T-helper 1 cell treated with Interleukin-12 subunit alpha and Interleukin-12 subunit beta and Interleukin-4 antibody, amounts not matched to agents 30 ng/mL and 1 ng/mL, for 36 hours (primary cell): Measurements from ENCODE around the gene CARMIL1. TPM values are rescaled to one million over a fixed set of nuclear protein-coding genes. Genes with fewer than 3 reads are reported as not detected.
"Not testable (repeated sequence)": the region's sequence is repeated elsewhere in the genome, so short reads cannot be mapped to it uniquely, and the experiment has no call there.

Source experiments
- intact Hi-C: fragments of 100-400 bp; cut with micrococcal nuclease; formaldehyde crosslinking; loops from one replicate; pipeline ENCODE4 v1.15.1; 2024
- total RNA-seq: library from RNA; stranded (reverse); gene quantifications from 2 replicates; pipeline ENCODE4 v1.2.3, GENCODE V29; 2022

Gene CARMIL1
- total RNA-seq, 1 donor from 2014 or later = 1.9 TPM

- intact Hi-C loops = no loop called here
Observed at GRCh38 chr6:25434921-25435320, 155.7 kb downstream of the CARMIL1 start.

- intact Hi-C loops = no loop called here
Observed at GRCh38 chr6:25435416-25435985, 156.3 kb downstream of the CARMIL1 start.

DNA sequence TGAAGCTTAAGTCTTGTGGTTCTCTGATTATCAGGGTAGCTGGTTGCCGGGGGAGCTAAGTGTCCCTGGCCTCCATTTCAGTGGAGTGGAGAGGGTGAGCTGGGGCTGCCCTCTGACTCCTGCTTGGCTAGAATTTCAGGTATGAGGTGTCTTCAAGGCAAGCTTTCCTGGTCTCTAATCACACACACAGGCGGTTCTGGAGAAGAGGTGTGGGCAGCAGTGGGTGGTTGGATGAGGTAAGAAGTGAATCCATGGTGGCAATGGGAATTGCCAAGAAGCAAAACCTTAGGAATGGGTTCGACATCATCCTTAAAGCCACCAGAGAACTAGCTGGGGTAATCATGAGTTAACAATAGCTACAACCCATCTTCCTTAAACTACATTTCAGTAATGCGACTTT is 157.6 kb downstream of the CARMIL1 start:
- intact Hi-C loops = no loop called here

DNA sequence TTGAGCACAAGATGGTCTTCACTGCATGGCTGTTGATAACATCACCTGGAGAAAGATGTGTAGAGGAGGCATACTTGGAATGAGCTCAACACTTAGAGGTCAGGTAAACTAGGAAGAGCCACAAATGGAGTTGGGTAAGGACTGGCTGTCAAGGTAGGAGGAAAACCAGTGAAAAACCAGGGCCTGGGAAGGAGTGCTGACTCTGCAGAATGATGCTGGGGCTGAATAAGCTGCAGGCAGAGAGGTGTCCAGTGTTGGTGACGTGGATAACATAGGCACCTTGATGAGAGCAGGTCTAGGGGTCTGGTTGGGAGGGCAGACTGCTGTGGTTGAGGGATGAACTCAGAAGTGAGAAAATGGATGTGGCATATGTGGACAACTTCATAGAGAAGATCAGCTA is 160.2 kb downstream of the CARMIL1 start:
- intact Hi-C loops = no loop called here

DNA sequence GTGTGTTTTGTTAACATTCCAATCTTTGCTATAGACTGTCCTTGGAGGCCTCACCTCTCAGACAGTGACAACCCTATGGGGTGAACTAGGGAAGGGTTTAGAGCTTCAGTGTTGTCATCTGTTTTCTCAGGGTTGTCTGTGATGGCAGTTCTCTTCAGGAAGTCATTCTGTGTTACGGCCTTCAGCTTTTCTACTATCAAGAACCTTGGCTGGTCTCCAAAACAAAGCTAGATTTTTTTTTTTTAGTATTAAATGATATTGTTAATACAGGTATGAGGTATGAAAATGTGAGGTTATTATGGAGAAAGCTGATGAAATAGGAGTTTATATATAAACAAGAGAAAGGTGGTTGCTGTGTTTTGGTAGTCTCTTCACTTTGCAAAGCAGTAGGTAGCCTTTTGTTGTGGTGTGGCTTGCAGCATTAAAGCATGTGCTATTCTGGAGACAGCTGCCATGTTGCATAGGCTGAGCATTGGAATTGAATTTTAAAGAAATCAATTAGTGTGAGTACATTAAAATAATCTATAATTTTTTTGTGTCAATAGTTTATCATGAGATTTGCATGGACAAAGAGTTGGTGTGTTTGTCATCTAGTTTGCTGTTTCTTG is 162.6 kb downstream of the CARMIL1 start:
- intact Hi-C loops = no loop called here

DNA sequence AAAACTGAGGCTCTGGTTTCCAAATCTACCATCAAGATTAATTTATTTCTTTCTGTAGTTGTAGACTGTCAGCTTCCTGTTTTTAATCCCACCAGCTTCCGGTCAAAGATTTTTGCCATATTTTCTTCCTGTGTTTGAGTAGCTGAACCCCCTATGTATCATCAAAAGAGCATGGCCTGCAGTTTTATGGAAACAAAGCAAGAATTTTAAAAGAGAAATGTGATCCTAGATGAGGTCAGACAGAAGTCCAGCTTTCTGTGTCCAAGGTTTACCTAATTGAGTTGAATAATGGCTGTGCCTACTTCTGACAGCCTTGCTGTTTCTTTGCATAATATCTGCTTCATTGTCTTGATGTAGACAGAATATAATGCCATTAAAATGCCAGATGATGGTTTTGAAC is 163.7 kb downstream of the CARMIL1 start:
- intact Hi-C loops = no loop called here

DNA sequence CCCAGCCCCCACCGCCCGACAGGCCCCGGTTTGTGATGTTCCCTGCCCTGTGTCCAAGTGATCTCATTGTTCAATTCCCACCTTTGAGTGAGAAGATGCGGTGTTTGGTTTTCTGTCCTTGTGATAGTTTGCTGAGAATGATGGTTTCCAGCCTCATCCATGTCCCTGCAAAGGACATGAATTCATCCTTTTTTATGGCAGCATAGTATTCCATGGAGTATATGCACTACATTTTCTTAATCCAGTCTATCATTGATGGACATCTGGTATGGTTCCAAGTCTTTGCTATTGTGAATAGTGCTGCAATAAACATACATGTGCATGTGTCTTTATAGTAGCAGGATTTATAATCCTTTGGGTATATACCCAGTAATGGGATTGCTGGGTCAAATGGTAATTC is 165.3 kb downstream of the CARMIL1 start:
- intact Hi-C loops = not testable (repeated sequence)

DNA sequence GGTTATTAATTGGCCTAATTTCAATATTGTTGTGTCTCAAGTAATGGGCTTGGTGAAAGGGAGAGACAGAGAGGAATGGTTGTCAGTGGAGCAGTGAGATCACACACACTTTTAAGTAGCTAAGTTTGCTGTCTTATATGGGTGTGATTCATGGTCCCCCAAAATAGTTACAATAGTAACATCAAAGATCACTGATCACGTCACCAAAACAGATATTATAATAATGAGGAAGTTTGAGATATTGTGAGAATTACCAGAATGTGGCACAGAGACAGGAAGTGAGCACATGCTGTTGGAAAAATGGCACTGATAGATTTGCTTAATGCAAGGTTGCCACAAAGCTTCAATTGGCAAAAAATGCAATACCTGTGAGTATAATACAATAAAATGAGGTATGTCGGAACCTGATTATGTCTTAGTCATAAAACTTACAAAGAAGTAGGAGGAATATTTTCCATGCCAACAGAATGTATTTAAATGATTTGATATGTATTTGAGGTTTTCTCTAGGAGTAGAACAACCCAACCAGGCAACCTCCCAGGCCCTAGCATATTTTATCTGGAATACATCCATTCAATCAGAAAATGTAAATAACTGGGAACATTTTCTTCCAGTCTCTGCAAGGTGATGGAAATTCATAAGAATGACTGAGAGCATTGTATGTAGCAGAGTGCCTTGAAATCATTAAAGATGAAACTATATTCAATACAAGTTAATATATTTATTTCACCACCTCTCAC is 167.8 kb downstream of the CARMIL1 start:
- intact Hi-C loops = no loop called here

DNA sequence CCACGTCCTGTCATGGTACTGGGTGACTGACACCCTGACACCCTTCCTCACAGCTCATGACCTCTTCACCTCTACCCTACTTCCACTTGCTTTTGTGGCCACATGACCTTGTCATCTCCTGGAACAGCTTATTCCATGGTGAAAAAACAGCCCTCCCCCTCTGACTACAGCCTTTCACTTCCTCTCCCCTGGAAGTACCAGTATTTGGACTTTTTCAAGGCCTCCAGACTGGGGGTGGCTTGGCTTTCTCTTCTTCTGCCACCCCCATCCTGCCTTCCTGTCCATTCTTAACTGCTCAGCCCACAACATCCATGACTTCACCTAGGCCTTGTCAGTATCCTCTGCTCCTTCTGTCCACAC is 168.4 kb downstream of the CARMIL1 start:
- intact Hi-C loops = no loop called here

DNA sequence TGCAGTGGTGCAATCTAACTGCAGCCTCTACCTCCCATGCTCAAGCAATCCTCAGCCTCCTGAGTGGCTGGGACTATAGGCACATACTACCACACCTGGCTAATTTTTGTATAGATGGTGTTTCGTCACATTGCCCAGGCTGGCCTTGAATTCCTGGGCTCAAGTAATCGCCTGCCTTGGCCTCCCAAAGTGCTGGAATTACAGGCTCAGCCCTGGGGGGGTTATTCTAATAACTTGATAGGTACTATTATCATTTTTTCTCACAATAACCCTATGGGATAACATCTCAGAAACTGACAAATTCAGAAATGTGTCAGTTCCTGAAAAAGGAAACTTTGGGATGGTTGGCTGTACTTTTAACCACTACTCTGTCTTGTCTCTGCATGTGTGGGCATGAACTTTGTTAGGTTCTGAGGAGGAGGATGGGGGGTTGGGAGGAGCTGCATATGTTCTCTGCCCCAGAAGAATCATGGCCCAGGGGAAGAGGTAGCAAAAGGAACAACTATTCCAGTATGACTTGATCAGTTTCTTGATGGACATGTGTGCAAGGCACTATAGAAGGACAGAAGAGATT is 169.9 kb downstream of the CARMIL1 start:
- intact Hi-C loops = no loop called here

DNA sequence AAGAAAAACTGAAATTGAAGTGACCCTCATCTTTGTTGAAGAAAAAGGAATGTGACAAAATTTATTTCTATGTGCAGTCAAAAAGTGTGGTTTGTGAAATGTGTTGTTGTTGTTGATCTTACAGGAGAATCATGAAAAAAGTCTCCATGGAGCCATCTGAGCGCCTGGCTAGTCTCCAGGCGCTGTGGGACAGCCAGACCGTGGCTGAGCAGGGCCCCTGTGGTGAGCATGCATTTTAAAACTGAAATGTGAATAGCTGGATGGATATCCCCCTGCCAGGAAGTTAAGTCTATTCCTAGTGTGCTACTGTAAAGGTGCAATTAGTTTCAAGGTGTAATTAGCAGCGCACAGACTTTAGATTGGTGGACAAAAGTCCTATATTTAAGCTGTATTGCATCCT is 170.6 kb downstream of the CARMIL1 start:
- intact Hi-C loops = no loop called here

DNA sequence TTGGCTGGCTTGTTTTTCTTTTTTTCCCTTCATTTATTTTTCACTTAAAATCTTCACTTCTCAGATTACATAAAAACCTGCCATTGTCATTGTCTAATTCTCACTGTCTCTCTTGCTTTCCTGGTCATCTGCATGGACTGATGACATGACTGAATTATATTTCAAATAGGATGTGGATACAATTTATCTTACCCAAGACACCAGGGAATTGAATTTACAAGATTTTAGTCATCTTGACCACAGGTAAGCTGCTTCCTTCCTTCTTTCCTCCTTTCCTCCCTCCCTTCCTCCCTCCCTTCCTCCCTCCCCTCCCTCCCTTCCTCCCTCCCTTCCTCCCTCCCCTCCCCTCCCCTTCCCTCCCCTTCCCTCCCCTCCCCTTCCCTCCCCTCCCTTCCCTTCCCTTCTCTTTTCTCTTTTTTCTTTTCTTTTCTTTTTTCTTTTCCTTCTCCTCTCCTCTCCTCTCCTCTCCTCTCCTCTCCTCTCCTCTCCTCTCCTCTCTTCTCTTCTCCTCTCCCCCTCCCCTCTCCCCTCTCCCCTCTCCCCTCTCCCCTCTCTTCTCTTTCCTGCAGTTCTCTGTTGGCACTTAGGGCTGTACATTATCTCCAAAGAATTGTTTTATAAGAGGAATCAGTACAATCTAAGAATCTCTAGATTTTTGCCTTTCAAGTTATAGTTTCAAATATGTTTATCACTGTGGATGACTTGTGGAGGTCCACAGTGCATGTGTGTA is 171.5 kb downstream of the CARMIL1 start:
- intact Hi-C loops = no loop called here

DNA sequence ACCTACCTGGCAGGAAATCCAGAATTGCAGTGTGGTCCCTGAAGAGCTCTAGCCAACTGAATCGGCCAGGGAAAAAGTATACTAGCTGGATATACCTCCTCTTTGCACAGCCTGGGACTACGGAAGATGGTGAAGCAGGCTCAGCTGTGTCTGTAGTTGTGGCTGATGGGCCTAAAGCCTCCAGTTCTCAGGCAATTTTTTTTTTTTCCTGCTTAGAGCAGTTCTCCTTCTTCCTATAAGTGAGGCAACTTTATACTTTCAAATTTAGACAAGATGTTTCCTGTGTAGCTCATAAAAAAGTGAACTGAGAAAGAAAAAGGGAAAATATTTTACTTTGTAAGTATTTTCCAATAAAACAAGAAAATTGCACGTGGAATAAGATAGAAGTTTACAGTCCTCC is 172.9 kb downstream of the CARMIL1 start:
- intact Hi-C loops = no loop called here

GRCh38 chr6:25453288-25453687 is 174.1 kb downstream of the CARMIL1 start:
- intact Hi-C loops = no loop called here

- intact Hi-C loops = no loop called here
Observed at GRCh38 chr6:25454136-25454535, 175.0 kb downstream of the CARMIL1 start.

- intact Hi-C loops = no loop called here
Observed at GRCh38 chr6:25456249-25457040, 177.3 kb downstream of the CARMIL1 start.

DNA sequence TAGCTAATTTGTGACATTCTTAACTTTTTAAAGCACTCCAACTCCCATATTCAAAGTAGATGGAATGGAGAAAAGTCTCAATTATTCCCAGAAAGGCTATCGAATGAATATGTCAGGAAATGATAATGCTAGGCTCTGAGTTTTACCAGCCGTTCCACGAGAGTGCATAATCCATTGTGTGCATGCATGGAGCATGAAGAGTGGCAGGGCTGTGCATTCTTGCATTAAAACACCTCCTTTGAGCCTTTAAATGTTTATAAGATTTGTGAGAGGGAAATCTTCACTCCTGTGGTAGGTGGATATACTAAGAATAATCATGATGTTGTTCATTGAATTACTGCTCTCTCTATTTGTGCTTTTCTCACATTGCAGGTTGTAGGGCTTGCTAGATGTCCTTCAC is 178.3 kb downstream of the CARMIL1 start:
- intact Hi-C loops = no loop called here

- intact Hi-C loops = no loop called here
Observed at GRCh38 chr6:25458485-25458884, 179.3 kb downstream of the CARMIL1 start.

DNA sequence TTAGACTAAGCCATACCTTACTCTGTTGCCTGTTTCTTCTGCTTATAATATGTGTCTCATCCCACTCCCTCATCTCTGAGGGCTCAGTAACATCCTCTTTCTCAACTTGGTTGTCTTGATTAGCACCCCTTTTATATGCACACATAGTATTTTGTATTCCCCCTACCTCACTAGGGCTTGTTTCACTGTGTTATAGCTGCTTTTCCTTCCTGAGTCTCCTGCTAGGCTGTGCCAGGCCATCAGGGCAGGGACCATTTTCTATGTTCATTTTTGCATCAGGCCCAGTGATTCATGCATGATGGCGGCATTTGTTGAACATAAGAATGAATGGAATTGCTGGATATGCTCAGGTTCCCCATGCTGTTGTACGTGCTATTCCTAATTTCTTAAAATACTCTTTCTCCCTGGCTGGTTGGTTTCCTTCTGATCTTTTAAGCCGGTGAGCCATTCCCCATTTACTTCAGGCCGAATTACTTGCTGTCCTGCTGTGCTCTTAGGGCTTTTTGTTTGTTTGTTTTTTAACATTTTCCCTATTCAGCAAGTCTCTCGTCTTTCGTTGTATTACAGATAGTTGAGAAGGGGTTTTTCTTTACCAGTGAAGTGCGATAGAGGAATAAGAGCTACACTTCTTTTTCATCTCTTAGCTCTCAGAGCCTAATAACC is 183.2 kb downstream of the CARMIL1 start:
- intact Hi-C loops = no loop called here

GRCh38 chr6:25463441-25463840 is 184.3 kb downstream of the CARMIL1 start:
- intact Hi-C loops = no loop called here

DNA sequence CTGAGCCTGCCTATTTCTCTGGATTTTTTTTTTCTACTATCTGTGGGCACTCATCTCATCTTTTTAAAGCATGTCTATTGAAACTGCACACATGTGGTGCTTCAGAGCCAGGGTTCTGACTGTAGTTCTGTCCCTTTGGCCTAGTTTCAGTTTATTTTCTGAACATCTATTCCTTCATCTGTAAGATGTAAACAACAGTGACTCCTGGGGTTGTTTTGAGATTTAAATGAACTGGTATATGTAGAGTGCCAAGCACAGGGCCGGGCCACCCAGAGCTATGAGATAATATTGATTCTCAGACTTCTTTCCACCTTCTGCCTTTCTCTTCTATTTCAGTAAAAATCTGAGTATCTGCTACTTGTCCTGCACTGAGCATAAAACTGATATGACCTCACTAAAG is 185.1 kb downstream of the CARMIL1 start:
- intact Hi-C loops = no loop called here
